ENCODE data around the gene OTOP2. TPM values are rescaled to one million over a fixed set of nuclear protein-coding genes. Genes with fewer than 3 reads are reported as not detected.

Gene OTOP2
- total and polyA plus RNA-seq, 2 of the 8 experiments (the other 6 are each of a cell fraction or from before 2014, with no cell fraction given), result 0.23 TPM; not detected in 1

DNA sequence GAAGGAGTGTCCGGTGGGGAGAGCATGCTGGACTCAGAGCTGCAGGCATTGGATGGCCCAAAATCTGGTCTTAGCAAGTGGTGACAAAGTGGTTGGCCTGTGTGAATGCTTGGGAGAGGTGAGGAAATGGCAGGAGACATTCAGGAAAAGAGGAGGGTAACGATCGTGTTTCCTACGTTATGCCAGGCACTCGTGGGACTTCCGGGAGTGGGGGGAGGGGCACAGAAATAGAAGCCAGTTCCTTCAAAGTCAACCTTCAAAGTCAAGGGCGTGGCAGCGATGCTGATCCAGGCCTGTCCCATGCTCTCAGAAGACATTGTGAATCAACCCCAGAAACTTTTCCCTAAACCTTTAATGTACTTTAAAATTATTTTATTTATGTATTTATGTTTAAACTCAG lies 15.5 kb downstream of the OTOP2 start (continued):
- TF ChIP-seq, protein P1, sequence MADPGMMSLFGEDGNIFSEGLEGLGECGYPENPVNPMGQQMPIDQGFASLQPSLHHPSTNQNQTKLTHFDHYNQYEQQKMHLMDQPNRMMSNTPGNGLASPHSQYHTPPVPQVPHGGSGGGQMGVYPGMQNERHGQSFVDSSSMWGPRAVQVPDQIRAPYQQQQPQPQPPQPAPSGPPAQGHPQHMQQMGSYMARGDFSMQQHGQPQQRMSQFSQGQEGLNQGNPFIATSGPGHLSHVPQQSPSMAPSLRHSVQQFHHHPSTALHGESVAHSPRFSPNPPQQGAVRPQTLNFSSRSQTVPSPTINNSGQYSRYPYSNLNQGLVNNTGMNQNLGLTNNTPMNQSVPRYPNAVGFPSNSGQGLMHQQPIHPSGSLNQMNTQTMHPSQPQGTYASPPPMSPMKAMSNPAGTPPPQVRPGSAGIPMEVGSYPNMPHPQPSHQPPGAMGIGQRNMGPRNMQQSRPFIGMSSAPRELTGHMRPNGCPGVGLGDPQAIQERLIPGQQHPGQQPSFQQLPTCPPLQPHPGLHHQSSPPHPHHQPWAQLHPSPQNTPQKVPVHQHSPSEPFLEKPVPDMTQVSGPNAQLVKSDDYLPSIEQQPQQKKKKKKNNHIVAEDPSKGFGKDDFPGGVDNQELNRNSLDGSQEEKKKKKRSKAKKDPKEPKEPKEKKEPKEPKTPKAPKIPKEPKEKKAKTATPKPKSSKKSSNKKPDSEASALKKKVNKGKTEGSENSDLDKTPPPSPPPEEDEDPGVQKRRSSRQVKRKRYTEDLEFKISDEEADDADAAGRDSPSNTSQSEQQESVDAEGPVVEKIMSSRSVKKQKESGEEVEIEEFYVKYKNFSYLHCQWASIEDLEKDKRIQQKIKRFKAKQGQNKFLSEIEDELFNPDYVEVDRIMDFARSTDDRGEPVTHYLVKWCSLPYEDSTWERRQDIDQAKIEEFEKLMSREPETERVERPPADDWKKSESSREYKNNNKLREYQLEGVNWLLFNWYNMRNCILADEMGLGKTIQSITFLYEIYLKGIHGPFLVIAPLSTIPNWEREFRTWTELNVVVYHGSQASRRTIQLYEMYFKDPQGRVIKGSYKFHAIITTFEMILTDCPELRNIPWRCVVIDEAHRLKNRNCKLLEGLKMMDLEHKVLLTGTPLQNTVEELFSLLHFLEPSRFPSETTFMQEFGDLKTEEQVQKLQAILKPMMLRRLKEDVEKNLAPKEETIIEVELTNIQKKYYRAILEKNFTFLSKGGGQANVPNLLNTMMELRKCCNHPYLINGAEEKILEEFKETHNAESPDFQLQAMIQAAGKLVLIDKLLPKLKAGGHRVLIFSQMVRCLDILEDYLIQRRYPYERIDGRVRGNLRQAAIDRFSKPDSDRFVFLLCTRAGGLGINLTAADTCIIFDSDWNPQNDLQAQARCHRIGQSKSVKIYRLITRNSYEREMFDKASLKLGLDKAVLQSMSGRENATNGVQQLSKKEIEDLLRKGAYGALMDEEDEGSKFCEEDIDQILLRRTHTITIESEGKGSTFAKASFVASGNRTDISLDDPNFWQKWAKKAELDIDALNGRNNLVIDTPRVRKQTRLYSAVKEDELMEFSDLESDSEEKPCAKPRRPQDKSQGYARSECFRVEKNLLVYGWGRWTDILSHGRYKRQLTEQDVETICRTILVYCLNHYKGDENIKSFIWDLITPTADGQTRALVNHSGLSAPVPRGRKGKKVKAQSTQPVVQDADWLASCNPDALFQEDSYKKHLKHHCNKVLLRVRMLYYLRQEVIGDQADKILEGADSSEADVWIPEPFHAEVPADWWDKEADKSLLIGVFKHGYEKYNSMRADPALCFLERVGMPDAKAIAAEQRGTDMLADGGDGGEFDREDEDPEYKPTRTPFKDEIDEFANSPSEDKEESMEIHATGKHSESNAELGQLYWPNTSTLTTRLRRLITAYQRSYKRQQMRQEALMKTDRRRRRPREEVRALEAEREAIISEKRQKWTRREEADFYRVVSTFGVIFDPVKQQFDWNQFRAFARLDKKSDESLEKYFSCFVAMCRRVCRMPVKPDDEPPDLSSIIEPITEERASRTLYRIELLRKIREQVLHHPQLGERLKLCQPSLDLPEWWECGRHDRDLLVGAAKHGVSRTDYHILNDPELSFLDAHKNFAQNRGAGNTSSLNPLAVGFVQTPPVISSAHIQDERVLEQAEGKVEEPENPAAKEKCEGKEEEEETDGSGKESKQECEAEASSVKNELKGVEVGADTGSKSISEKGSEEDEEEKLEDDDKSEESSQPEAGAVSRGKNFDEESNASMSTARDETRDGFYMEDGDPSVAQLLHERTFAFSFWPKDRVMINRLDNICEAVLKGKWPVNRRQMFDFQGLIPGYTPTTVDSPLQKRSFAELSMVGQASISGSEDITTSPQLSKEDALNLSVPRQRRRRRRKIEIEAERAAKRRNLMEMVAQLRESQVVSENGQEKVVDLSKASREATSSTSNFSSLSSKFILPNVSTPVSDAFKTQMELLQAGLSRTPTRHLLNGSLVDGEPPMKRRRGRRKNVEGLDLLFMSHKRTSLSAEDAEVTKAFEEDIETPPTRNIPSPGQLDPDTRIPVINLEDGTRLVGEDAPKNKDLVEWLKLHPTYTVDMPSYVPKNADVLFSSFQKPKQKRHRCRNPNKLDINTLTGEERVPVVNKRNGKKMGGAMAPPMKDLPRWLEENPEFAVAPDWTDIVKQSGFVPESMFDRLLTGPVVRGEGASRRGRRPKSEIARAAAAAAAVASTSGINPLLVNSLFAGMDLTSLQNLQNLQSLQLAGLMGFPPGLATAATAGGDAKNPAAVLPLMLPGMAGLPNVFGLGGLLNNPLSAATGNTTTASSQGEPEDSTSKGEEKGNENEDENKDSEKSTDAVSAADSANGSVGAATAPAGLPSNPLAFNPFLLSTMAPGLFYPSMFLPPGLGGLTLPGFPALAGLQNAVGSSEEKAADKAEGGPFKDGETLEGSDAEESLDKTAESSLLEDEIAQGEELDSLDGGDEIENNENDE (IDR thresholded peaks at IDR 0.05; ENCODE audit: insufficient replicate concordance, low read length), result no peak
- TF ChIP-seq BCL11A (IDR thresholded peaks at IDR 0.05; ENCODE audit: low read depth in 2 of 2, low read length in 2 of 2), result no peak
- TF ChIP-seq ZNF274 (IDR thresholded peaks at IDR 0.05; ENCODE audit: borderline replicate concordance, extremely low read depth, low read length), result no peak
